Body of pancreas (tissue), 4 donors: ENCODE results near the gene GGA2.

Source experiments
- POLR2A ChIP-seq, 3 donors: fragments of 450-650 bp; IDR thresholded peaks; one replicate each; pipeline ENCODE4 v1.6.1; 2016; ENCODE audit warnings: antibody characterized with exemption in 3 of 3, mild to moderate bottlenecking in 2 of 3
- TF ChIP-seq, protein P1 (sequence below), 7 experiments: fragments of 450-650 bp in 4 of 7; fragments of 200-600 bp in 3 of 7; sonication (generic) in 3 of 7; IDR thresholded peaks; one replicate each; pipeline ENCODE4 v1.5.1; 2016 to 2019; ENCODE audit warnings: antibody characterized with exemption in 7 of 7

GRCh38 chr16:23509782-23510163 is 521 bp downstream of the GGA2 start:
- TF ChIP-seq, protein P1, sequence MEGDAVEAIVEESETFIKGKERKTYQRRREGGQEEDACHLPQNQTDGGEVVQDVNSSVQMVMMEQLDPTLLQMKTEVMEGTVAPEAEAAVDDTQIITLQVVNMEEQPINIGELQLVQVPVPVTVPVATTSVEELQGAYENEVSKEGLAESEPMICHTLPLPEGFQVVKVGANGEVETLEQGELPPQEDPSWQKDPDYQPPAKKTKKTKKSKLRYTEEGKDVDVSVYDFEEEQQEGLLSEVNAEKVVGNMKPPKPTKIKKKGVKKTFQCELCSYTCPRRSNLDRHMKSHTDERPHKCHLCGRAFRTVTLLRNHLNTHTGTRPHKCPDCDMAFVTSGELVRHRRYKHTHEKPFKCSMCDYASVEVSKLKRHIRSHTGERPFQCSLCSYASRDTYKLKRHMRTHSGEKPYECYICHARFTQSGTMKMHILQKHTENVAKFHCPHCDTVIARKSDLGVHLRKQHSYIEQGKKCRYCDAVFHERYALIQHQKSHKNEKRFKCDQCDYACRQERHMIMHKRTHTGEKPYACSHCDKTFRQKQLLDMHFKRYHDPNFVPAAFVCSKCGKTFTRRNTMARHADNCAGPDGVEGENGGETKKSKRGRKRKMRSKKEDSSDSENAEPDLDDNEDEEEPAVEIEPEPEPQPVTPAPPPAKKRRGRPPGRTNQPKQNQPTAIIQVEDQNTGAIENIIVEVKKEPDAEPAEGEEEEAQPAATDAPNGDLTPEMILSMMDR (IDR thresholded peaks at IDR 0.05): no peak
- no peak for TF ChIP-seq POLR2A (IDR thresholded peaks at IDR 0.05)
